HG02642 (cell line): Measurements from ENCODE around the gene SMC1B.

Experiments used
- ATAC-seq: cut with Tn5 transposase; IDR thresholded peaks from one replicate; pipeline ENCODE4 v1.9.1; 2021; ENCODE audit warnings: mild to moderate bottlenecking; ENCODE audit not compliant: unreplicated experiment, poor library complexity

The SMC1B gene

GRCh38 chr22:45324311-45324711 lies 89.1 kb downstream of the SMC1B start:
- ATAC-seq = no peak

- ATAC-seq = no peak
Observed at GRCh38 chr22:45323695-45324094, 89.7 kb downstream of the SMC1B start.

GRCh38 chr22:45322873-45323525 lies 90.4 kb downstream of the SMC1B start:
- ATAC-seq = no peak

- ATAC-seq = no peak
Observed at GRCh38 chr22:45321827-45322226, 91.6 kb downstream of the SMC1B start.

GRCh38 chr22:45320357-45320976 lies 92.9 kb downstream of the SMC1B start:
- no peak for ATAC-seq

GRCh38 chr22:45319324-45319685 lies 94.1 kb downstream of the SMC1B start:
- no peak for ATAC-seq

- ATAC-seq = peak; percentile 18
Observed at GRCh38 chr22:45318558-45319323, 94.7 kb downstream of the SMC1B start.

- ATAC-seq = peak; percentile 62
Observed at GRCh38 chr22:45318168-45318557, 95.2 kb downstream of the SMC1B start.

GRCh38 chr22:45317551-45318167 lies 95.7 kb downstream of the SMC1B start:
- ATAC-seq = no peak

GRCh38 chr22:45316796-45317526 lies 96.4 kb downstream of the SMC1B start:
- no peak for ATAC-seq

GRCh38 chr22:45314786-45315185 lies 98.6 kb downstream of the SMC1B start:
- no peak for ATAC-seq

GRCh38 chr22:45314054-45314721 lies 99.2 kb downstream of the SMC1B start:
- ATAC-seq = no peak

- ATAC-seq = no peak
Observed at GRCh38 chr22:45312856-45313255, 100.5 kb downstream of the SMC1B start.

- ATAC-seq = no peak
Observed at GRCh38 chr22:45312415-45312814, 101.0 kb downstream of the SMC1B start.

GRCh38 chr22:45310977-45311531 lies 102.3 kb downstream of the SMC1B start:
- ATAC-seq = no peak

- no peak for ATAC-seq
Observed at GRCh38 chr22:45310331-45310976, 102.9 kb downstream of the SMC1B start.

- peak; percentile 85 for ATAC-seq
Observed at GRCh38 chr22:45309422-45310227, 103.8 kb downstream of the SMC1B start, which contains the start of gene FAM118A. TSS of gene FAM118A (plus strand) at chr22:45309934. CDS start at chr22:45322380, 12,446 bp downstream.

- ATAC-seq = no peak
Observed at GRCh38 chr22:45308957-45309421, 104.4 kb downstream of the SMC1B start.
